ENCODE results near the gene FAM131B.

The FAM131B gene

DNA sequence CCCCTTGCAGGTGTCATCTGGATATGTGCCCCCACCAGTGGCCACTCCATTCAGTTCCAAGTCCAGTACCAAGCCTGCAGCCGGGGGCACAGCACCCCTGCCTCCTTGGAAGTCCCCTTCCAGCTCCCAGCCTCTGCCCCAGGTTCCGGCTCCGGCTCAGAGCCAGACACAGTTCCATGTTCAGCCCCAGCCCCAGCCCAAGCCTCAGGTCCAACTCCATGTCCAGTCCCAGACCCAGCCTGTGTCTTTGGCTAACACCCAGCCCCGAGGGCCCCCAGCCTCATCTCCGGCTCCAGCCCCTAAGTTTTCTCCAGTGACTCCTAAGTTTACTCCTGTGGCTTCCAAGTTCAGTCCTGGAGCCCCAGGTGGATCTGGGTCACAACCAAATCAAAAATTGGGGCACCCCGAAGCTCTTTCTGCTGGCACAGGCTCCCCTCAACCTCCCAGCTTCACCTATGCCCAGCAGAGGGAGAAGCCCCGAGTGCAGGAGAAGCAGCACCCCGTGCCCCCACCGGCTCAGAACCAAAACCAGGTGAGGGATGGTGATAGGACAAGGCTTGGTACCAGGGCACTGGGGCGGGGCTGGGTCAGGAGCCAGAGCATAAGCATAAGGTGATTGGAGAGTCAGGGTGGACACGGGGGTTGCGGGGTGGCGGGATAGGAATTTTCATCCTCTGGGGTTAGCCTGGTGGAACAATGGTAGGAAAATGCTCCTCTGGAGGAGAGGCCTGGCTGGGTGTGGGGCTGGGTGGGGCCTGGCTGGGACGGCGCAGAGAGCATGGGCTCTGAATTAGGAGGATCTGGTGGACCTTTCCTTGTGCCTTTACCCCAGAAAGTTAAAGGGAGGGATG, 20.5 kb upstream of the FAM131B start:
- TF ChIP-seq, protein P1, sequence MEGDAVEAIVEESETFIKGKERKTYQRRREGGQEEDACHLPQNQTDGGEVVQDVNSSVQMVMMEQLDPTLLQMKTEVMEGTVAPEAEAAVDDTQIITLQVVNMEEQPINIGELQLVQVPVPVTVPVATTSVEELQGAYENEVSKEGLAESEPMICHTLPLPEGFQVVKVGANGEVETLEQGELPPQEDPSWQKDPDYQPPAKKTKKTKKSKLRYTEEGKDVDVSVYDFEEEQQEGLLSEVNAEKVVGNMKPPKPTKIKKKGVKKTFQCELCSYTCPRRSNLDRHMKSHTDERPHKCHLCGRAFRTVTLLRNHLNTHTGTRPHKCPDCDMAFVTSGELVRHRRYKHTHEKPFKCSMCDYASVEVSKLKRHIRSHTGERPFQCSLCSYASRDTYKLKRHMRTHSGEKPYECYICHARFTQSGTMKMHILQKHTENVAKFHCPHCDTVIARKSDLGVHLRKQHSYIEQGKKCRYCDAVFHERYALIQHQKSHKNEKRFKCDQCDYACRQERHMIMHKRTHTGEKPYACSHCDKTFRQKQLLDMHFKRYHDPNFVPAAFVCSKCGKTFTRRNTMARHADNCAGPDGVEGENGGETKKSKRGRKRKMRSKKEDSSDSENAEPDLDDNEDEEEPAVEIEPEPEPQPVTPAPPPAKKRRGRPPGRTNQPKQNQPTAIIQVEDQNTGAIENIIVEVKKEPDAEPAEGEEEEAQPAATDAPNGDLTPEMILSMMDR (IDR thresholded peaks at IDR 0.05; ENCODE audit: borderline replicate concordance, control extremely low read depth, extremely low read depth, insufficient read depth, missing control alignments) = no peak
- in situ Hi-C loops (cut with MboI; ENCODE audit: low sequenced_read_pairs, unreplicated experiment) = no loop called here
- no peak for DNase-seq (ENCODE audit: low spot score)

DNA sequence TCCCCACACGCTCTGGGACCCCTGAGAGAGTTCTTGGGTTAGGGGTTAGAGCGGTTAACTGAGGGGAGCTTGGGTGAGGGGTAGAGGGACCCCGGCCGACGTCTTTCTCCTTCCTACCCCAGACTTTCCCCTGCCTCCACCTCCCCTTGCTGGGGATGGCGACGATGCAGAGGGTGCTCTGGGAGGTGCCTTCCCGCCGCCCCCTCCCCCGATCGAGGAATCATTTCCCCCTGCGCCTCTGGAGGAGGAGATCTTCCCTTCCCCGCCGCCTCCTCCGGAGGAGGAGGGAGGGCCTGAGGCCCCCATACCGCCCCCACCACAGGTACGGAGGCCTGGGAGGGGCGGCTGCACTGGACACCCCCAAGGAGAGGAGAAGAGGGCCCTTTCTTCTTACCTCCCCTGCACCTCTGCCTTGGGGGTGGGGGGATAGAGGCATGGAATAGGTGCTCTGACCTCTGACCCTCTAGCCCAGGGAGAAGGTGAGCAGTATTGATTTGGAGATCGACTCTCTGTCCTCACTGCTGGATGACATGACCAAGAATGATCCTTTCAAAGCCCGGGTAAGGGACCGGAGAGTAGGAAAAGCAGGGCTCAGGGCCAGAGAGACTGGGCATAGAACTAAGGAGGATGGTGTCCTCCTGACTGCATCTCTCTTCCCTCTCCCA, 19.7 kb upstream of the FAM131B start:
- peak; percentile 37 for DNase-seq (ENCODE audit: low spot score)
- TF ChIP-seq, protein P1 (IDR thresholded peaks at IDR 0.05; ENCODE audit: borderline replicate concordance, control extremely low read depth, extremely low read depth, insufficient read depth, missing control alignments) = no peak
- in situ Hi-C loops (cut with MboI; ENCODE audit: low sequenced_read_pairs, unreplicated experiment) = no loop called here

GRCh38 chr7:143381427-143382125, 19.1 kb upstream of the FAM131B start:
- TF ChIP-seq, protein P1 (IDR thresholded peaks at IDR 0.05; ENCODE audit: borderline replicate concordance, control extremely low read depth, extremely low read depth, insufficient read depth, missing control alignments) = no peak
- DNase-seq (ENCODE audit: low spot score) = peak; percentile 68
- in situ Hi-C loops (cut with MboI; ENCODE audit: low sequenced_read_pairs, unreplicated experiment) = no loop called here

GRCh38 chr7:143380646-143381426, 18.3 kb upstream of the FAM131B start, which contains the start of gene ZYX:
ZYX (plus strand) TSS chr7:143381345; CDS start chr7:143381572, 227 bp downstream.
- TF ChIP-seq, protein P1 (IDR thresholded peaks at IDR 0.05; ENCODE audit: borderline replicate concordance, control extremely low read depth, extremely low read depth, insufficient read depth, missing control alignments) = no peak
- in situ Hi-C loops (cut with MboI; ENCODE audit: low sequenced_read_pairs, unreplicated experiment) = no loop called here
- DNase-seq (ENCODE audit: low spot score) = peak; percentile 97

DNA sequence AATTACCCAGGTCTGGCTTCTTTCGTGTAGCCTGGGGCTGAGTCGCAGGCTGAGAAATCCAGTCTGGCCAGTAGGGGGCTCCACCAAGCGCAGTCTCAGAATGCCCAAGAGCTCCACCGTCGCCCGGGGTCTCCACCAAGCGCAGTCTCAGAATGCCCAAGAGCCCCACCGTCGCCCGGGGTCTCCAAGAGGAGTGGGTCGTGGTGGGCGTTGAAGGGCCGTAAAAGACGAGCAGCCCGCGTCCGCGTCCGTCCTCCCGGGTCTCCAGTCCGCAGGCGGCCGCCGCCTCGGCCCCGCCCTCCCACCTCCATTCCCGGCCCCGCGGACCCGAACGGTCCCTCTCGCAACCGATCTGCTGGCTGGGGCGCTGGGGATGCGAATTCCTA, 17.7 kb upstream of the FAM131B start:
- in situ Hi-C loops (cut with MboI; ENCODE audit: low sequenced_read_pairs, unreplicated experiment) = no loop called here
- peak; percentile 85 for DNase-seq (ENCODE audit: low spot score)
- TF ChIP-seq, protein P1 (IDR thresholded peaks at IDR 0.05; ENCODE audit: borderline replicate concordance, control extremely low read depth, extremely low read depth, insufficient read depth, missing control alignments) = peak; percentile 82
